Adipose tissue (tissue), 3 donors: ENCODE data around the gene NUDT3. TPM values are rescaled to one million over a fixed set of nuclear protein-coding genes. Genes with fewer than 3 reads are reported as not detected.

ENCODE experiments used
- polyA plus RNA-seq, 3 donors: library from polyadenylated mRNA; stranded (reverse); fragments of 200-250 nt; gene quantifications; one replicate each; pipeline ENCODE4 v1.2.3, GENCODE V29; 2013
- donor health status: healthy with polysubstance abuse.
- donor health status: Bipolar disorder and iron deficiency.
- donor health status: healthy.

The NUDT3 gene
- polyA plus RNA-seq, 3 donors, result 5.8 to 20.7 (median 9.0) TPM

Other genes starting within 250 kb of the NUDT3 start
- gene GRM4, start 246.6 kb downstream of the NUDT3 start, polyA plus RNA-seq, result under 1 TPM in 2 of 3 donors, not detected in 1; 0.03 to 0.26 TPM
- gene HMGA1, start 155.8 kb downstream of the NUDT3 start, polyA plus RNA-seq, result 10 to 100 TPM; 16.4 to 43.8 (median 19.5) TPM
- 10 to 100 TPM; 15.6 to 55.2 (median 16.7) TPM for gene SMIM29, start 143.7 kb downstream of the NUDT3 start, polyA plus RNA-seq
- 1,000 to 10,000 TPM; 2,333 to 3,324 (median 2,913) TPM for gene RPS10, start 33.4 kb upstream of the NUDT3 start, polyA plus RNA-seq
- under 1 TPM in 2 of 3 donors, not detected in 1; 0.17 to 0.21 TPM for gene PACSIN1, start 73.4 kb upstream of the NUDT3 start, polyA plus RNA-seq
- gene SPDEF, start 163.7 kb upstream of the NUDT3 start, polyA plus RNA-seq, result 1 to 10 TPM in 1 of 3 donors, under 1 TPM in 2; 0.14 to 2.3 (median 0.45) TPM